Embryonic facial prominence (tissue), 1 donor: Measurements from ENCODE around the gene OR9G1.
"Not testable (repeated sequence)": the region's sequence is repeated elsewhere in the genome, so short reads cannot be mapped to it uniquely, and the experiment has no call there.

ENCODE experiments used
- DNase-seq: peaks from one replicate; pipeline ENCODE4 v3.0.0-alpha.2; 2016; ENCODE audit errors: extremely low spot score

Gene OR9G1

GRCh38 chr11:56698795-56699194 is at the start of gene OR9G1:
TSS of gene OR9G1 (plus strand) at chr11:56699095. CDS start at chr11:56700388, 1,293 bp downstream.
- DNase-seq = no peak

GRCh38 chr11:56659755-56660154 is 39.1 kb upstream of the OR9G1 start:
- no peak for DNase-seq

- no peak for DNase-seq
Observed at GRCh38 chr11:56663386-56663785, 35.5 kb upstream of the OR9G1 start, which contains the start of gene OR5AR1. TSS of gene OR5AR1 (plus strand) at chr11:56663686. CDS start at chr11:56663686, 0 bp downstream.

GRCh38 chr11:56670984-56671383 is 27.9 kb upstream of the OR9G1 start:
- no peak for DNase-seq

- DNase-seq = no peak
Observed at GRCh38 chr11:56688554-56689100, 10.3 kb upstream of the OR9G1 start.

- DNase-seq = not testable (repeated sequence)
Observed at GRCh38 chr11:56691179-56691578, 7.7 kb upstream of the OR9G1 start.

GRCh38 chr11:56693428-56693827 is 5.5 kb upstream of the OR9G1 start:
- DNase-seq = no peak

- no peak for DNase-seq
Observed at GRCh38 chr11:56700242-56700913, 1.5 kb downstream of the OR9G1 start.

GRCh38 chr11:56700914-56701485 is 2.1 kb downstream of the OR9G1 start:
- no peak for DNase-seq

- DNase-seq = no peak
Observed at GRCh38 chr11:56705784-56706396, 7.0 kb downstream of the OR9G1 start.

- no peak for DNase-seq
Observed at GRCh38 chr11:56706486-56706885, 7.6 kb downstream of the OR9G1 start.

GRCh38 chr11:56714206-56714605 is 15.3 kb downstream of the OR9G1 start:
- DNase-seq = no peak

- DNase-seq = no peak
Observed at GRCh38 chr11:56716379-56716854, 17.5 kb downstream of the OR9G1 start.

GRCh38 chr11:56720513-56720912 is 21.6 kb downstream of the OR9G1 start:
- no peak for DNase-seq

- no peak for DNase-seq
Observed at GRCh38 chr11:56740107-56740506, 41.2 kb downstream of the OR9G1 start.

- DNase-seq = no peak
Observed at GRCh38 chr11:56740886-56741285, 42.0 kb downstream of the OR9G1 start.

GRCh38 chr11:56748597-56748996 is 49.7 kb downstream of the OR9G1 start, which contains the start of gene OR9G4:
TSS of gene OR9G4 (minus strand) at chr11:56748697. CDS start at chr11:56743766, 4,931 bp downstream.
- DNase-seq = no peak

- DNase-seq = no peak
Observed at GRCh38 chr11:56750190-56750589, 51.3 kb downstream of the OR9G1 start.

GRCh38 chr11:56751480-56751879 is 52.6 kb downstream of the OR9G1 start:
- DNase-seq = no peak
